NCI-H1930 (cell line): ENCODE measurements around the gene OSGIN1.
A peak's percentile ranks its signal among the peaks of the same experiment; 100 is the strongest.

ENCODE experiments used
- DNase-seq, 2 experiments: peaks; one replicate each; lab custom pipeline; 2025; lab: John Stamatoyannopoulos, UW

Gene OSGIN1

DNA sequence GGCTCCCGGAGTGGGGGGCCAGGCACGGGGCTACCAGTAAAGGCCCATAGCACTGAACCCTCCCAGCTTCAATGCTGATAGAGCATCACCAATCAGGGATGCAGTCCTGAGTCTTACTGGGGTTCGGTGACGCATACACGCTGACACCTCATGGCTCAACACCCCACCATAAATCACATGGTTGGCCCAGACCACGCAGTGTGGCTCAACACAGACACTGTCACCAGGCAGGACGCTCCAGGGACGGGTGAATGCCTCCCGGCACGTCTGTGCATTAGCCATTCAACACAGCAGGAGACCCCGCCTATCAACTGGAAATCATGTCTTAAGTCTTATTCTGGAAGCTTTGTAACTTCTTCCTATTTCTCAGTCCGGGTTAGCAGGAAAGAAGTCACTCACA is 50.0 kb downstream of the OSGIN1 start:
- no peak for DNase-seq

DNA sequence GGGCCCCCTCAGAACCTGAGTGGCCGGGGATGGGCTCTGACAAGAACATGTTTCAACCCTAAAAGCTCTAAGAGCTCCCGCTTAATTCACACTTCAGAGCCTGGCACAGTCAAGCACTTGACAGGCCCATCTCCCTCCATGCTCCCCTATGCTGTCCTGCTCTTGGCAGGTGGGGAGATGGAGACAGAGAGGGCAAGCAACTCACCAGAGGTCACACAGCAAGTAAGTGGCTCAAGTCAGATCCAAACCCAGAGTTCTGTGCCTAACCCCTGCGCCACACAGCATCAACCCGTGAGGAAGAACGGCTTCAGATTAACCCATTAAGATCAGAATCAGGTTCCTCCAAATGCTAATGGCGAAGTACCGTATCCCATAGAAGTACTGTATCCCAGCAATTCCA is 51.4 kb downstream of the OSGIN1 start:
- DNase-seq: no peak

DNA sequence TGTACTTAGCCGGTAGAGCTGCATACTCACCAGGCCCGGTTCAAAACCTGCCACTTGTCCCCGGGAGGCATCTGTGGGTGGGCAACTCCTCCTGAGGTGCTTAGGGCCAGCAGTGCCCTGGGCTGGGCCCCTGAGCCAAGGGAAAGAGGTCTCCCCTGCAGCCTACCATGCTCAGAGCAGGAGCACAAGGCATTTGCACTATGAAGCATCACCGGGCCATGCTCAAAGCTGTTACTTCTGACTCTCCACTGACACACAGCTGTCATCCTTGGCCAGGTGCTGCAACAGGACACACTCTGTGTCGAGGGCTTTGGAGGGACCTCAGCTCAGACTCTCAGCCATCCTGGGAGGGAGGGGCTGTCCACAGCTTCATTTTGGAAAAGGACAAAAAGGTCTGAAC is 52.4 kb downstream of the OSGIN1 start:
- no peak for DNase-seq

DNA sequence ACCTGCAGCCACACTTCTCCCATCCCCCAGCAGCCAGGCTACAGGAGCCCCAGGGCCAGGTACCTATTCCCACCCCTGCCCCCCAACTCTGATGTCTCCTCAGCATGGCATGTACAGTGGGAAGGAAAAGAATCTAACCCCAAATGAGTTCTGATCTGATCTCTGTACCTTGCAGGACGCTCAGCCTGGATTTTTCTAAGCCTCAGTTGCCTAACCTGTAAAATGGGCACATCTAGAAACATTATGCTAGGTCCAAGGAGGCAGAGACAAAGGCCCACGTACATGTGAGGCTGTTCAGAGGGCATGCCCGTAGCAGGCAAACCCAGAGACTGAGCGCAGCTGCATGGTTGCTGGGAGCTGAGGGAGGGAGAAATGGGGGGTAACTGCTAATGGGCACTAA is 54.5 kb downstream of the OSGIN1 start:
- DNase-seq: no peak

DNA sequence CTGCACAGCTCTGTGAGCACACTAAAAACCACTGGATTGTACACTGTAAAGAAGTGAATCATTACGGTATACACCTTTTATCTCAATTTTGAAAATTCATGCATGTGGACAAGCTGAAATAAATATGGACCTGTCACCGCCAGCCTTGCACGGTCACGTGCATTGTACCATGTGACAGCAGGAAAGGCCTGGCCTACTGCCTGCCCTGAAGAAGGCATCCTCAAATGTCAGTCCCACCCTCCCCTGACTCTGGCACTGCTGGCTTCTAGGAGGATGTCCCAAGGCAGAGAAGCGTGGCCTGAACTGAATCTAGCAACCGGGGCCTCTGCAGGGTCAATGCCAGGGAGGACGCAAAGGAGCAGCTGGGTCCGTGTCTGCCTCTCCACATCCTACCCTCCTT is 54.9 kb downstream of the OSGIN1 start:
- no peak for DNase-seq

DNA sequence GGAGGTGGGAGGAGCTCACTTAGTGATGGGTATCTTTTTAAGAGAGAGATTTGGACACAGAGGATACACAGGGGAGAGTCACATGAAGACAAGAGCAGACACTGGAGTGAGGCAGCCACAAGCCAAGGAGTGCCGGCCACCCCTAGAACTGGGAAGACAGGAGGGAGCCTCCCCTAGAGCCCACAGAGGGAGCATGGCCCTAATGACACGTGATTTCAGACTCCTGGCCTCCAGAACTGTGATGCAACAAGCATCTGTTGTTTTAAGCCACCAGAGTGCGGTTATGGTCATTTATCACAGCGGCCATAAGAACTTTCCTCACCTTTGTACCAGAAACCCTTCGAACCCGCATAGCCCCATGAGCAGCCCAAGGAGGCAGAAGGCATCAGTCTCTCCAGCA is 56.2 kb downstream of the OSGIN1 start:
- DNase-seq: no peak

DNA sequence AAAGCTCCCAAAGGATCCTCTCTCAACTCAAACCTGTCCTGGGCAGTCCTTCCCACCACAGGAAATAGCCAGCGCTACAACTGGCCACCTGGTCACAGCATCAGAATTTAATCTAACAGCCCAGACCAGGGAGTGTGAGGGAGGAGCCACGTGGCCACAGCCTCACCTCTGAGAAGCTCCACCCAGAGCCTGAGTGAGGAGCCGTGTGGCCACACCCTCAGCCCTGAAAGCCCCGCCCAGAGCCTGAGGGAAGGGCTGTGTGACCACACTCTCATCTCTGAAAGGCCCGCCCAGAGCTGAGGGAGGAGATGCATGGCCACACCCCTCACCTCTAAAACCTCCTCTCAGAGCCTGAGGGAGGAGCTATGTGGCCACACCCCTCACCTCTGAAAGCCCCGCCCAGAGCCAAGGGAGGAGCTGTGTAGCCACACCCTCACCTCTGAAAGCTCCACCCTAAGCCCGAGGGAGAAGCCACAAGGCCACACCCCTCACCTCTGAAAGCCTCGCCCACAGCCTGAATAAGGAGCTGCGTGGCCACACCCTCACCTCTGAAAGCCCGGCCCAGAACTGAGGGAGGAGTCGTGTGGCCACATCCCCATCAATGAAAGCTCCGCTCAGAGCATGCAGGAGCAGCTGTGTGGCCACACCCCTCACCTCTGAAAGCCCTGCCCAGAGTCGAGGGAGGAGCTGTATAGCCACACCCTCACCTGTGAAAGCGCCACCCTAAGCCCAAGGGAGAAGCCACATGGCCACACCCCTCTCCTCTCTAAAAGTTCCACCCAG is 60.9 kb downstream of the OSGIN1 start:
- DNase-seq: peak; percentile 77 to 83

DNA sequence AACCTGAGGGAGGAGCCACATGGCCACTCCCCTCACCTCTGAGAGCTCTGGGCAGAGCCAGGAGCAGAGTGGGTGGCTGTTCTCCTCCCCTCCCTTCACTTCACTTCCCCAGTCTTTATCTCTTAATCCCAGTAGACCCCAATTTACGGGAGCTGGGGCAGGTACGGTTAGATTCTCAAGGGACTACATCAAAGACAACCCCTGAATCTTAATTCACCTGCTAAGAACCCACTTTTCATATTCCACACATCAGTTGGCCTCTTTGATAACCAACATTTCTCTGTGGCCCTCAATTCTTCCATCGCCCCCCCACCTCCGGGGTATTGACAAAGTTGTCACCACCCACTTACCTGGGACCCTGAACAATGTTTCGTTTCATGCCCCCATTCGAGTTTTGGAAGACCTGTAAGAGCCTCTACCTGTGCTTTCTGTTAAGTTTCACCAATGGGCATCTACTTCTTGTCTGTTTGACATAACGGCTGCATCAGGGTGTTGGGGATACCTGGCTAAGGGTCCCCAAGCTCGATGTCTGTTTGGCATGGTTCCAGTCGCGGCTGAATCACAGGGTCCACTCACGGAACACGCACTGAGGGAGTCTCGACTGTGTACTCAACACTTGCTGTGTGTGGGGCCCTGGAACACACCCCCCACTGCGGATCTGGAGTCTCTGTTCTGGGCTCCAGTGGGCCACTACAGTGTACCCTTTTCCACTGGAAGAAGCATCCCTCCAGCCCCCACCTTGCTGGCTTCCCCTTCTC is 61.7 kb downstream of the OSGIN1 start:
- DNase-seq: no peak

DNA sequence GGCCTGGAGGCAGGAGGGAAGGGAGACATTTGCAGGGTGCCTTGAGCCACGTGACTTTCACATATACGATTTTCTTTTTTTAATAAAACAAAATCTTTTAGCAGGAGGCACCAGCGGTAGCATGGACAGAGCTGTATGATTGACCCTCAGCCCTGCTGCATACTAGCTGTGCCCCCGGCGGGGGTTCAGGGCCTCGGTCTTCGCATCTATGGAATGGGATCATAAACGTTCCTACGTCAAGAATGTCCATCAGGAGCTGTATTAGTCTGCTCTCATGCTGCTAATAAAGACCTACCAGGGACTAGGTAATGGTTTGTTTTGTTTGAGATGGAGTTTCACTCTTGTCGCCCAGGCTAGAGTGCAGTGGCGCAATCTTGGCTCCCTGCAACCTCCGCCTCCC is 62.4 kb downstream of the OSGIN1 start:
- DNase-seq: no peak
